Keratinocyte (primary cell): ENCODE data around the gene SRPK2. TPM values are rescaled to one million over a fixed set of nuclear protein-coding genes. Genes with fewer than 3 reads are reported as not detected.

Source experiments
- DNase-seq: peaks from one replicate; pipeline ENCODE4 v3.0.0-alpha.2; 2011; ENCODE audit warnings: low read depth, missing footprints, low spot score
- FAIRE-seq: peaks from 2 replicates; lab custom pipeline; 2011; peaks lifted over from hg19 to GRCh38; lab: Jason Lieb, UNC
- H2AFZ ChIP-seq: 2 replicates; pipeline ENCODE4 v1.6.0; 2012; ENCODE audit warnings: low read length, control low read depth, inconsistent platforms; ENCODE audit not compliant: control insufficient read depth
- H3K27ac ChIP-seq: 2 replicates; pipeline ENCODE4 v1.5.1; 2011; ENCODE audit warnings: low read length; ENCODE audit not compliant: control insufficient read depth, insufficient read depth
- H3K27me3 ChIP-seq: 3 replicates; pipeline ENCODE4 v1.6.0; 2011; ENCODE audit warnings: low read length; ENCODE audit not compliant: control insufficient read depth, insufficient read depth; ENCODE audit errors: extremely low read depth
- H3K36me3 ChIP-seq, 2 experiments: 2 replicates in 1 of 2; 3 replicates in 1 of 2; pipeline ENCODE4 v1.5.1; 2011; ENCODE audit warnings: low read length in 2 of 2, mild to moderate bottlenecking in 1 of 2; ENCODE audit not compliant: control insufficient read depth in 2 of 2, insufficient read depth in 2 of 2; ENCODE audit errors: extremely low read depth in 1 of 2
- H3K4me1 ChIP-seq: 3 replicates; pipeline ENCODE4 v1.5.1; 2011; ENCODE audit warnings: low read length; ENCODE audit not compliant: control insufficient read depth, insufficient read depth; ENCODE audit errors: extremely low read depth
- H3K4me2 ChIP-seq: 3 replicates; pipeline ENCODE4 v1.6.0; 2011; ENCODE audit warnings: low read depth, low read length; ENCODE audit not compliant: control insufficient read depth, insufficient read depth; ENCODE audit errors: extremely low read depth
- H3K4me3 ChIP-seq, 3 experiments: fragments of 200-600 bp in 1 of 3; sonication (generic) in 1 of 3; 2 replicates in 2 of 3; 3 replicates in 1 of 3; pipeline ENCODE4 v1.5.1; 2011 to 2016; ENCODE audit warnings: low read length in 3 of 3, mild to moderate bottlenecking in 3 of 3, control low read depth in 2 of 3, inconsistent platforms in 1 of 3, low read depth in 1 of 3, mixed read lengths in 1 of 3, mixed run types in 1 of 3, moderate library complexity in 1 of 3; ENCODE audit not compliant: control insufficient read depth in 2 of 3, insufficient read depth in 2 of 3; ENCODE audit errors: extremely low read depth in 1 of 3
- H3K79me2 ChIP-seq: 2 replicates; pipeline ENCODE4 v1.6.0; 2012; ENCODE audit warnings: low read length; ENCODE audit not compliant: control insufficient read depth, insufficient read depth
- H3K9ac ChIP-seq: 3 replicates; pipeline ENCODE4 v1.6.0; 2011; ENCODE audit warnings: low read length; ENCODE audit not compliant: control insufficient read depth, insufficient read depth; ENCODE audit errors: extremely low read depth
- H3K9me1 ChIP-seq: 3 replicates; pipeline ENCODE4 v1.6.0; 2011; ENCODE audit warnings: low read length; ENCODE audit not compliant: control insufficient read depth, insufficient read depth; ENCODE audit errors: extremely low read depth
- H3K9me3 ChIP-seq: 2 replicates; pipeline ENCODE4 v1.5.1; 2012; ENCODE audit warnings: low read depth, low read length; ENCODE audit not compliant: control insufficient read depth
- H4K20me1 ChIP-seq: 3 replicates; pipeline ENCODE4 v1.6.0; 2011; ENCODE audit warnings: low read length; ENCODE audit not compliant: control insufficient read depth, insufficient read depth; ENCODE audit errors: extremely low read depth
- CTCF ChIP-seq, 3 experiments: IDR thresholded peaks in 1 of 3; conservative IDR thresholded peaks in 1 of 3; optimal IDR thresholded peaks in 1 of 3; 2 replicates in 2 of 3; 3 replicates in 1 of 3; pipeline versions ENCODE3 to v1.5.1; 2011; ENCODE audit warnings: low read length in 3 of 3, mild to moderate bottlenecking in 3 of 3, moderate library complexity in 2 of 3, control low read depth in 1 of 3, inconsistent platforms in 1 of 3; ENCODE audit not compliant: insufficient read depth in 2 of 3; ENCODE audit errors: extremely low read depth in 1 of 3
- EZH2 ChIP-seq: IDR thresholded peaks from one replicate; pipeline ENCODE4 v1.6.1; 2012; ENCODE audit warnings: inconsistent platforms, mild to moderate bottlenecking, low read length, moderate library complexity
- dilution Hi-C: fragments of 300-500 bp; cut with MboI; formaldehyde crosslinking; loops from one replicate; pipeline ENCODE4 v1.7.0; 2020; ENCODE audit warnings: low sequenced_read_pairs; ENCODE audit not compliant: extremely low pct_ligation_motif_present
- polyA plus RNA-seq, 5 experiments: library from polyadenylated mRNA; depleted of rRNA in 3 of 5; stranded (reverse) in 3 of 5; stranded (forward) in 1 of 5; unstranded in 1 of 5; fragments of >200 nt; gene quantifications; 1 replicate in 1 of 5; 2 replicates in 3 of 5; 3 replicates in 1 of 5; pipeline versions ENCODE4 v1.2.1 to v1.2.3, GENCODE V29; 2011 to 2012; ENCODE audit warnings: missing spikeins in 2 of 5, low read depth in 1 of 5, low replicate concordance in 1 of 5

Gene SRPK2
- polyA plus RNA-seq, 1 donor (not counting 4 experiments of a cell fraction or from before 2014, with no cell fraction given), result 40.2 TPM

GRCh38 chr7:105215821-105216220 is 172.9 kb downstream of the SRPK2 start:
- no peak overlapping the region for H3K9ac ChIP-seq
- H3K27ac ChIP-seq, result no peak overlapping the region
- peaks cover 2% of the 10 kb centered on the region for H3K9me3 ChIP-seq
- no peak for DNase-seq
- H3K4me3 ChIP-seq, result no peak overlapping the region
- H3K79me2 ChIP-seq, result peaks cover 74% of the 10 kb centered on the region
- peaks cover 39% of the 10 kb centered on the region for H3K4me1 ChIP-seq
- dilution Hi-C loops, result no loop called here
- no peaks in the 10 kb centered on the region for H3K9me1 ChIP-seq
- no peaks in the 10 kb centered on the region for H4K20me1 ChIP-seq
- no peak overlapping the region for H3K4me2 ChIP-seq
- H3K36me3 ChIP-seq, result peaks cover 0 to 1% of the 10 kb centered on the region in 2 experiments
- TF ChIP-seq CTCF (optimal IDR thresholded peaks at IDR 0.05 in 1 of 3, IDR thresholded peaks at IDR 0.05 in 1 of 3, conservative IDR thresholded peaks at IDR 0.05 in 1 of 3; ENCODE audit: extremely low read depth in 1 of 3, insufficient read depth in 2 of 3, low read length in 3 of 3) (no peak), EZH2 (no peak)
- no peaks in the 10 kb centered on the region for H3K27me3 ChIP-seq
- H2AFZ ChIP-seq, result no peak overlapping the region
- FAIRE-seq, result no peak

- peaks cover 34% of the 10 kb centered on the region for H3K4me1 ChIP-seq
- DNase-seq (no peak), FAIRE-seq (no peak)
- H3K36me3 ChIP-seq, result peaks cover 0 to 1% of the 10 kb centered on the region in 2 experiments
- dilution Hi-C loops, result no loop called here
- H3K9ac ChIP-seq, result no peak overlapping the region
- no peaks in the 10 kb centered on the region for H3K9me1 ChIP-seq
- H3K79me2 ChIP-seq, result peaks cover 78% of the 10 kb centered on the region
- H3K4me2 ChIP-seq, result no peak overlapping the region
- H3K4me3 ChIP-seq, result no peak overlapping the region
- no peak for TF ChIP-seq EZH2
- no peak for TF ChIP-seq CTCF (optimal IDR thresholded peaks at IDR 0.05 in 1 of 3, IDR thresholded peaks at IDR 0.05 in 1 of 3, conservative IDR thresholded peaks at IDR 0.05 in 1 of 3; ENCODE audit: extremely low read depth in 1 of 3, insufficient read depth in 2 of 3, low read length in 3 of 3)
- no peaks in the 10 kb centered on the region for H4K20me1 ChIP-seq
- H3K27me3 ChIP-seq, result no peaks in the 10 kb centered on the region
- peaks cover 2% of the 10 kb centered on the region for H3K9me3 ChIP-seq
- no peak overlapping the region for H2AFZ ChIP-seq
- no peak overlapping the region for H3K27ac ChIP-seq
These were observed 173.5 kb downstream of the SRPK2 start for GRCh38 chr7:105215182-105215581.
